Measurements from ENCODE around the gene PRKN.

Gene PRKN

GRCh38 chr6:161477876-161478425, 1249.6 kb downstream of the PRKN start:
- no peak for TF ChIP-seq CTCF (IDR thresholded peaks at IDR 0.05)

DNA sequence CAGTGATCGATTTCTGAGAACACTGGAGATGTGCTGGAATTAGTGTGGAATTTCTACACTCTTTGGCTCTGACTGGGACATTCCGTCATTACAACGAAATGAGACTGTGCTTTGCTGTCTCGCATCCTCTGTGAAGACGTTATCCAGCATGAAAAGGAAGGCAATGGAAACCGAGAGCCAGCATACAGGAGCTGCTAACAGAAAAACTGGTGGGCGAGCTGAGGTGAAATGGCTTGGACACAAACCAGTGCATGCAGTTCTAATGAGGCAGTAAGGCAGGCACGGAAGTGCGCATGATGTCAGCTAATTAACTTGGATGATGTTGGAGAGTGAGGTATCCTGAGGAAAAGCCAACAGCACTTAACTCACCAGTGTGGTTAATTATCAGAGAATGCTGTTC, 1250.9 kb downstream of the PRKN start:
- TF ChIP-seq CTCF (IDR thresholded peaks at IDR 0.05) = no peak

DNA sequence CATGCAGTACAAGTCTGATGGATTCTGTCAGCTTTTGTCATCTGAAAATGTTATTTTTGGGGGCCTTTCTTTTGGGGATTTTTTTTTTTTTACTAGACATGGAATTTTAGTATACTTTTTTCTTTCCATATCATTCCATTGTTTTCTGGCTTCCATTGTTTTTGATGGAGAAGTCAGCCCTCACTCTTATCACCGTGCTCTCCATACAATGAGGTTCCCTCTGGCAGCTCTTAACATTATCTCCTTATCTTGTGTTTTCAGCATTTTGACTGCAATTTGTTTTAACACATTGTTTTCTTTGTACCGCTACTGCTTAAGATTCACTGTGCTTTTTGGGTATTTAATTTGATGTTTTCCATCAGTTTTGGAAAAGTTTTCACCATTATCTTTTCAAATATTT, 1262.2 kb downstream of the PRKN start:
- TF ChIP-seq CTCF (IDR thresholded peaks at IDR 0.05) = no peak

DNA sequence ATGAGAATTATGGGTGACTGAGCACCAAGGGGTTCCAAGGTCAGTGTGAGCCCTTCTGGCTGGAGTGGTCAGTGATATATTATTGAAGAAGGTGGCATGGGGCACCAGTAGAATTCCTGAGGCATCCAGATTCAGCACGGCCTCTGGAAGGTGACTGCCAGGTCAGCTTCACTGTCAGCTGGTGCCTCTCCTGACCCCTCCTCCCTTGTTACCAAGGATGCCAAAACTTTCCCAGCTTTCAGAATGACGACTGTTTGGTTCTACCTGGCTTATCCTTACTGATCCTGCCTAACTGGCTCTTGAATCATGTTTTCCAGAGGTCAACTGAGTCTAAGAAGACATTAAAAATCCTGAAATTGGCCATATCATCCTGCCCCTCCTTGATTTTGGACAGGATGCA, 1264.5 kb downstream of the PRKN start:
- no peak for TF ChIP-seq CTCF (IDR thresholded peaks at IDR 0.05)

- TF ChIP-seq CTCF (IDR thresholded peaks at IDR 0.05) = no peak
Observed at GRCh38 chr6:161462148-161462547, 1265.4 kb downstream of the PRKN start.

- TF ChIP-seq CTCF (IDR thresholded peaks at IDR 0.05) = no peak
Observed at GRCh38 chr6:161459008-161459615, 1268.5 kb downstream of the PRKN start.

DNA sequence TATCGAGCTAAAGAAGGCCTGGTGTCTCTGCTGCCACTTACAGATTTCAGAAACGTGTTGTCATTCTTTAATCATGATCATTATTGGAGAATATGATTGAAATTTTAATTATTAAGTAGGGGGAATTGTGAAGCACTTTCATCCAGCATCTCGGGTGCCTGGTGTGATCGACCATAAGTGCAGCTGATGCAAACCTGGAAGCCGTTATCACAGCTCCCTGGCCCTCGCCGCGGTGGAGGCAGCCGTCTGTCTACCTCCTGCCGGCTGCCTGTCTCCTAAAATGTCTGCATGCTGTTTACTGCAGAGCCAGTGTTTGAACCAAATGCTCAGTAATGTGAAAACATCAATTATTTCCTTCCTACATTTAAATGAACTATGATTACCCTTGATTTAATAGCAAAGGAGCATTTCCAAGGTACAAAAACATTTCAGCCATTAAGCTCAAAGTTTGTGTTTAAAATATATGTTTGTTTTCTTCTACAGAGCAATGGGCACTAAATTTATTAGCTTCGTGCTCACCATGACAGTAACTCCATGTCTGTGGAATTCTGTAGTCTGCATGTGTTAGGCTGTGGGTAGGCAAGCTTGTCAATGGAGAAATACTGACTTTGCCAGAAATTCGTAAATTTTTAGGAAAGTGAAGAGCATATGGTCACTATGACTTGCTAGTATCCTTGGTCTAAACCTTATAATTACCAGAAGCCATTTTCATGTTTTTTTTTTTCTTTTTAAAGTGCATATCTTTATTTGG, 1269.2 kb downstream of the PRKN start:
- no peak for TF ChIP-seq CTCF (IDR thresholded peaks at IDR 0.05)

Measured in LNCAP (cell line).